ENCODE measurements around the gene KDR.

DNA sequence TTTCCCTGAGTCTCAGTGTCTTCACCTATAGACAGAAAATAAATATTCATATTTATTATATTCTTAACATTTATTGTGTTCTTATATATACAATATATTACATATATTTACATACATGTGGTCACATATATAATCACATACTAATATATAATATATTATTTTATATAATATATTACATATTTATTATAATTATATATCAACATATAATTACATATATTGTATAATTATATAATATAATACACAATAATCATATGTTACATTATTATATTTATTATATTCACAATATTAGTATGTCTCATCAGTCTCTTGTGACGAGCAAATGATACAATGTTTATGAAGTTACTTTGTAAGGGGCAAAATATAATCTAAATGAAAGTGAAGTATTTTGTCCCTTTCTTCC is 87.7 kb downstream of the KDR start:
- TF ChIP-seq, protein P1, sequence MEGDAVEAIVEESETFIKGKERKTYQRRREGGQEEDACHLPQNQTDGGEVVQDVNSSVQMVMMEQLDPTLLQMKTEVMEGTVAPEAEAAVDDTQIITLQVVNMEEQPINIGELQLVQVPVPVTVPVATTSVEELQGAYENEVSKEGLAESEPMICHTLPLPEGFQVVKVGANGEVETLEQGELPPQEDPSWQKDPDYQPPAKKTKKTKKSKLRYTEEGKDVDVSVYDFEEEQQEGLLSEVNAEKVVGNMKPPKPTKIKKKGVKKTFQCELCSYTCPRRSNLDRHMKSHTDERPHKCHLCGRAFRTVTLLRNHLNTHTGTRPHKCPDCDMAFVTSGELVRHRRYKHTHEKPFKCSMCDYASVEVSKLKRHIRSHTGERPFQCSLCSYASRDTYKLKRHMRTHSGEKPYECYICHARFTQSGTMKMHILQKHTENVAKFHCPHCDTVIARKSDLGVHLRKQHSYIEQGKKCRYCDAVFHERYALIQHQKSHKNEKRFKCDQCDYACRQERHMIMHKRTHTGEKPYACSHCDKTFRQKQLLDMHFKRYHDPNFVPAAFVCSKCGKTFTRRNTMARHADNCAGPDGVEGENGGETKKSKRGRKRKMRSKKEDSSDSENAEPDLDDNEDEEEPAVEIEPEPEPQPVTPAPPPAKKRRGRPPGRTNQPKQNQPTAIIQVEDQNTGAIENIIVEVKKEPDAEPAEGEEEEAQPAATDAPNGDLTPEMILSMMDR (IDR thresholded peaks at IDR 0.05): no peak
- TF ChIP-seq POLR2A (IDR thresholded peaks at IDR 0.05): no peak
